NCI-H82 treated with DMSO at 0.1 percent for 48 hours (cell line): ENCODE measurements around the gene ZNF644.
A peak's percentile ranks its signal among the peaks of the same experiment; 100 is the strongest.

Experiments used
- DNase-seq: peaks from one replicate; lab custom pipeline; 2025; ENCODE audit not compliant: unreplicated experiment; lab: John Stamatoyannopoulos, UW

The ZNF644 gene

GRCh38 chr1:91022518-91022929, 689 bp upstream of the ZNF644 start:
- DNase-seq = no peak

GRCh38 chr1:91020967-91021685, 709 bp downstream of the ZNF644 start:
- DNase-seq = peak; percentile 83

GRCh38 chr1:91020486-91020885, 1.3 kb downstream of the ZNF644 start:
- no peak for DNase-seq

- peak; percentile 20 for DNase-seq
Measured at GRCh38 chr1:91018006-91018405, 3.8 kb downstream of the ZNF644 start.

GRCh38 chr1:91015794-91016550, 5.9 kb downstream of the ZNF644 start:
- DNase-seq = no peak

DNA sequence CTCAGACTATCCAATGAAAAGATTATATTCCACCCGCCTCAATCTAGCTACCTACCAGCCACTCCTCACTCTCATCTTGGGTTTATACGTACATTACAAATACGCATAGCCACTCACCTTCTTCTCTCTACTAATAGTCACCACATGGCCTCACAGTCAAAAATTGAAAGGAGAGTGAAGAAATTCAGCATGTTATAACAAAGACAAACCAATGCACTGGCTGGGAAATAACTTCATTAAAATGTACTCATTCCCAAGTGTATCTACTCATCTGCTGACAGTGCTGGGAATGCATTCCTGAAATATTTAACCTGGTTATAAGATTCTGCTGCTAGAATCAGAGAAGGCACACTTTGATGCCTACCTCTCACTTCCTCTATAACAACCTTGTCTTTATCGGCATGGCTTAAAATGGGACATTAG, 6.5 kb downstream of the ZNF644 start:
- DNase-seq = no peak

GRCh38 chr1:91014475-91014874, 7.4 kb downstream of the ZNF644 start:
- DNase-seq = no peak

- no peak for DNase-seq
Measured at GRCh38 chr1:91013302-91013701, 8.5 kb downstream of the ZNF644 start.

GRCh38 chr1:91012196-91012595, 9.6 kb downstream of the ZNF644 start:
- no peak for DNase-seq

DNA sequence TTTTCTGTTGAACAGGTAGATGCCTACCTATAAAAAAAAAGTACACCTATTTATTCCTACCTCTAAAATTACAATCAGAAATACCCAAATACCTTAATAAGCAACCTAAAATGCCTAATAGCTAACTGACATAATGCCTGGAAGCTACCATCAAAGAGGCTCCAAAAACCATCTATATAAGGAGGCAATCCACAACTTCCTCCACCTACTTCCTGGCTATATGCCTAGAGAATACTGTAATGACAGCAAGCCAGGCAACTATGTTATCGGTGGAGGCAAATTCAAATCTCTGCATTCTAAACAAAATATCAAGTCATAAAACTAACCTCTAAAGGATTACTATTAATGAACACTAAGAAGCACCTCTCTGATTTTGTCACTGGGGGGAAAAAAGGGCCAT, 10.1 kb downstream of the ZNF644 start:
- no peak for DNase-seq

DNA sequence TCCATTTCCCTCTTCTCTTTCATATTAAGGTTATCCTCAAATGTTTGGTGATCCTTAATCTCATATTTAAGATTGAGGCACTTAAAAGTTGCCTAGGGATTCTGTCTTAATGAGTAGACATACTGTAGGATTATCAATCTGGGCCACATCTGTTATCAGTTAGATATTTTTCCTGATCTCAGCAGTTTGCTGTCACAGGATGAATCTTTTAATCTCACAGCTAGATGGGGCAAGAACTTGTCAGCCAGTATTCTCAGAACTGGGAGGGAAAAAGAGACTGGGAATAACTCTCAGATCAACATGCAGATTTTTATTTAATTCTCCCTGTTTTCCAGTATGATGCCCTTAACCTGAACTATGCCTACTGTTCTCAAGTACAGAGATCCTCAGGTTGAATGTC, 14.0 kb downstream of the ZNF644 start:
- no peak for DNase-seq

- DNase-seq = no peak
Measured at GRCh38 chr1:91007092-91007491, 14.7 kb downstream of the ZNF644 start.

- no peak for DNase-seq
Measured at GRCh38 chr1:91006113-91006908, 15.5 kb downstream of the ZNF644 start.

DNA sequence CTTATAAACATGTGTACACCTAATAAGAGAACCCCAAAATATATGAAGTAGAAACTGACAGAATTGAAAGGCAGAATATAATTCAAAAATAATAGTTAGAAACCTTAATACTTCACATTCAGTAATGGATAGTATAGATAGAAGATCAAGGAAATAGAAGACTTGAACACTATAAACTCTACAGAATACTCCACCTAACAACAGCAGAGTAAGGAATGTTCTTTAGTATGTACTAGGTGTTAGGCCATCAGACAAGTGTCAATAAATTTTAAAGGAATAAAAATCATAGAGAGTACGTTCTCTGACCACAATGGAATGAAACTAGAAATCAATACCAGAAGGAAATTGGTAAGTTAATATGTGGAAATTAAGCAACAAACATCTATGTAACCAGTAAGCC, 16.6 kb downstream of the ZNF644 start:
- no peak for DNase-seq

DNA sequence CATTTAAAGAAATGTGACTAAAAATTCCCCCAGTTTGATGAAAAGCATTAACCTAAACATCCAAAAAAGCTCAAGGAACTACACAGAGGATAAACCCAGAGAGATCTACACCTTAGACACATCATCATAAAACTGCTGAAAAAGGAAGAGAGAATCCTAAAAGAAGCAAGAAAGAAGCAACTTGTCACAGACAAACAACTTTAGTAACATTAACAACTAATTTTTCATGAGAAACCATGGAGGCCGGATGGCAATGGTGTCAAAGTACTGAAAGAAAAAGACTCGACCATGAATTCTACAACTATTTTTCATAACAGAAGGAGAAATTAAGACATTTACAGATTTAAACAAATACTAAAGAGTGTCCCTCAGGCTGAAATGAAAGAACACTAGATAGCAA, 17.7 kb downstream of the ZNF644 start:
- DNase-seq = no peak

DNA sequence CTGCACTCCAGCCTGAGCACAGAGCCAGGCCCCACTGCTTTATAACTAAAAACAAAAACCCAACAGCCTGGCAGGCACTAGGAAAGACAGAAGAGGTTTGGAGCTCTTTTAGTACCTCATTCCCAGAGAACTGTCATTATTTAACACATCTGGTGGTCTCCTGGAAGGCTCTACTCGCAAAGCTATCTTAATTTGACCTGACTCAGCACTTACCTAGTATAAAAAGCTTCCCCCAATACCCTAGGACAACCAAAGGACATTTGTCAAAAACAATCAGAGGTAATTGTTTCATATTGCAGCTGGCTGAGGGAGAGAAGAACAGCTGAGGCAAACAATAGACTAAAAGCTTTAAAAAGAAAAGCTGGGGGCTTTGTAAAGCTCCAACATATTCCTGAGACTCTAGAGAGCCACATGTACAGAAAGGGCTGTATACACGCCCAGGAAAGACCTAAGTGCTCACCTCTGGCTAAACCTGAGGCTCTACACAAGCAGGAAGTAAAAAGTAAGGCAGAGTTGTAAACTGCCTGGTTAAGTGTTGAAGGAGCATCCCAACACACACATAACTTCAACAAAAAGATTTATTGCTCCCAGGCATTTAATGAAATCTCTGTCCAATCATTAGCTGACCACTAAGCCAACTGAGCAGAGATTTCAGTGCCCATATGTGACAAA, 25.0 kb downstream of the ZNF644 start:
- no peak for DNase-seq

DNA sequence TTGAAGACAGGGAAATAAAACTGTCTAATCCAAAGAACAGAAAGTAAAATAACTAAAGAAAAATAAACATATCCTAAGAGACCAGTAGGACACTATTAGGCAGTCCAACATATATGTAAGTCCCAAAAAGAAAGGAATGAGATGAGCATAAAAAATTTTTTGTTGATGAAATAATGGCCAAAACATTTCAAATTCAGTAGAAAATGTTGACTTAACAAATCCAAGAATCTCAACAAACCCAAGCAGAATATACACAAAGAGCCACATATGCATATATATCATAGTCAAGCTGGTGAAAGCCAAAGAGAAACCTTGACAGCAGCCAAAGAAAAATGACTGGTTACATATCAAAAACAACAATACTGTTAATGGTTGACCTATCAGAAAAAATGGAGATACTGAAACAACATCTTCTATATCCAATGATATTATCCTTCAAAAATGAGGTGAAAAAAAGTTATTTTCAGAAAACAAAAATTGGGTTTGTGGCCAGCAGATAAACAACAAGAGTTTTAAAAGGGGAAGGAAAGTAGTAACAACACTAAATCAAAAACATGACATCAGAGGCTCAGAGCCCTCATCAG, 26.4 kb downstream of the ZNF644 start:
- DNase-seq = no peak

DNA sequence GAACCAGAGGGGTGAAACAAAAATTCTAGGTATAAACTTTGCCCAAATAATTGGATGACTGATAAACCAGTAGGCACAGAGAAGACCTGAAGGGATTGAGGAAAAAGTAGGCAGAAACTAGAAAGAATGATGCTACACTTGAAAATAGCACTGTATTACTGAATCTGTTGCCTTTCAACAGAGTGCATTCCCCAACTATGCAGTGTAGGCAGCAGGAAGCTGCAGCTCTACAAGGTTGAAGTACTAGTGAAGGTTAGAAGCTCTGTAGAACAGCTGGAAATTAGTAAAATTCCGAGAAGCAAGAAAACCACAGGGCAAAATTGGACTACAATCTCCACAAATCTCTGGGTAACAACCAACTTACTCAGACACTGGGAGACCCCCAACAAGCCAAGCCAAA, 27.4 kb downstream of the ZNF644 start:
- no peak for DNase-seq

DNA sequence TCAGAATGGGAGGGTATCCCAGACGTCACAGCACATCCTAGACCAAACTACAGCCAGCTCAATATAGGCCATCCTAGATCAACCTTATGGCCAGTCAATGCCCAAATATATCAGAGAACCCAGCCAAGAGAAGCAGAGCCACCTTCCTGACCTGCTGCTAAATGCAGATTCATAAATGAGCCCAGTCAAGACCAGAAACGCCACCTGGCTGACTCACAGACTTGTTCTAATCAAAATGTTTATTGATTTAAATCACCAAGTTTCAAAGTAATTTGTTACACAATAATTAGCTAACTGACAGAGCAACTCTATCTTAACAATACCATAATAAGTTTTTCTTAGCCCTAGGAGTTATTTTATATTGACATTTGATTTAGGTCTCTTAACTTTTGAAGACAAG, 28.6 kb downstream of the ZNF644 start:
- no peak for DNase-seq

DNA sequence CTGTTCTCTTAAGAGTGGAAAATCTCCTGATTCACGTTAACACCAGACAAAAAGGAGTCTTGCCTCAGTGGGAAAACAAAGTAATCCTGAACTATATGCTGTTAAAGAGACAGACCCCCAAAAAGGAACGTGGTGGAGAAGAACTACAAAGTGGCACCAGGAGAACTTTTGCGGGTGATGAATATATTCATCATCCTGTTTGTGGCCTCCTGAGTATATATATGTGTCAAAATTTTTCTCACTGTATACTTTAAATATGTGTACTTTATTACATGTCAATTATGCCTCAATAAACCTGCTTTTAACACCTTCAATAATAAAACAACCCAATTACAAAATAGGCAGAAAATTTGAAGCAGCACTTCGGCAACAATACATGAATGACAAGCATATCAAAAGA, 31.1 kb downstream of the ZNF644 start:
- no peak for DNase-seq

DNA sequence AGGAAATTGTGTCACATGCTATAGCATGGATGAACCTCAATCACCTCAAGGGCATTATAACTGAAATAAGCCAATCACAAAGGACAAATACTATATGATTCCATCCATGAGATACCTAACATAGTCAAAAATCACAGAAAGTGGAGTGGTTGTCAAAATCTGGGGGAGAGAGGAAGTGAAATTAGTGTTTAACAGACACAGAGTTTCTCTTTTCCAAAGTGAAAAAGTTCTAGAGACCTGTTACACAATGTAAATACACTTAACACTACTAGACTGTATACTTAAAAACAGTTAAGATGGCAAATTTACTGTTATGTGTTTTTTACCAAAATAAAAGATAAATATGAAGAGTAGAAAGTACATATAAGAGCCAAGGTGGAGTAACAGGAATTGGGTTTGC, 31.8 kb downstream of the ZNF644 start:
- DNase-seq = no peak
